ENCODE results near the gene CARD10.

GRCh38 chr22:37440875-37441274 lies 78.3 kb downstream of the CARD10 start:
- TF ChIP-seq CTCF (IDR thresholded peaks at IDR 0.05) (no peak), POLR2A (IDR thresholded peaks at IDR 0.05; ENCODE audit: low read depth) (no peak), POLR2AphosphoS5 (IDR thresholded peaks at IDR 0.05) (no peak)

Measured in esophagus muscularis mucosa (tissue), 3 donors.